Neural cell (in vitro differentiated cells): ENCODE measurements around the gene CHRNA4. TPM values are rescaled to one million over a fixed set of nuclear protein-coding genes. Genes with fewer than 3 reads are reported as not detected.

ENCODE experiments used
- H2AFZ ChIP-seq: fragments of 200-600, 300-800 bp; sonication (generic), shearing (Covaris generic); 2 replicates; pipeline ENCODE4 v1.6.0; 2014; ENCODE audit warnings: low read depth, mild to moderate bottlenecking, antibody characterized with exemption, low read length, moderate library complexity
- H3F3A ChIP-seq: fragments of 200-600 bp; shearing (Covaris generic); 2 replicates; pipeline ENCODE4 v1.6.1; 2016; ENCODE audit warnings: mild to moderate bottlenecking, moderate library complexity, mixed read lengths, antibody characterized with exemption, low read length; ENCODE audit not compliant: insufficient read depth, poor library complexity, severe bottlenecking
- H3K27ac ChIP-seq: fragments of 200-600, 300-800 bp; sonication (generic), shearing (Covaris generic); 2 replicates; pipeline ENCODE4 v1.5.1; 2014; ENCODE audit warnings: mild to moderate bottlenecking, low read length, moderate library complexity
- H3K27me3 ChIP-seq: fragments of 300-800, 200-600 bp; sonication (generic), shearing (Covaris generic); 2 replicates; pipeline ENCODE4 v1.6.0; 2014; ENCODE audit warnings: mild to moderate bottlenecking, low read depth, low read length, moderate library complexity; ENCODE audit not compliant: insufficient read depth
- H3K36me3 ChIP-seq: fragments of 300-800, 200-600 bp; sonication (generic), shearing (Covaris generic); 2 replicates; pipeline ENCODE4 v1.5.1; 2014; ENCODE audit warnings: mild to moderate bottlenecking, antibody characterized with exemption, low read length, moderate library complexity; ENCODE audit not compliant: insufficient read depth
- H3K4me2 ChIP-seq: fragments of 300-800, 200-600 bp; sonication (generic), shearing (Covaris generic); 2 replicates; pipeline ENCODE4 v1.6.0; 2014; ENCODE audit warnings: mild to moderate bottlenecking, low read length
- H3K4me3 ChIP-seq: fragments of 300-800, 200-600 bp; sonication (generic), shearing (Covaris generic); 2 replicates; pipeline ENCODE4 v1.5.1; 2014; ENCODE audit warnings: mild to moderate bottlenecking, low read length, moderate library complexity
- H3K79me2 ChIP-seq: fragments of 200-600 bp; shearing (Covaris generic); replicated peaks from 2 replicates; pipeline ENCODE4 v1.6.0; 2014; ENCODE audit warnings: mild to moderate bottlenecking, low read length, moderate library complexity; ENCODE audit not compliant: insufficient read depth
- H3K9ac ChIP-seq: fragments of 300-800, 200-600 bp; sonication (generic), shearing (Covaris generic); 2 replicates; pipeline ENCODE4 v1.6.1; 2016; ENCODE audit warnings: mild to moderate bottlenecking, low read length, mixed read lengths
- H3K9me2 ChIP-seq: fragments of 200-600 bp; shearing (Covaris generic); 2 replicates; pipeline ENCODE4 v1.6.1; 2016; ENCODE audit warnings: mild to moderate bottlenecking, low read length, mixed read lengths; ENCODE audit not compliant: insufficient read depth
- H3K9me3 ChIP-seq: fragments of 200-600, 300-800 bp; sonication (generic), shearing (Covaris generic); 2 replicates; pipeline ENCODE4 v1.6.1; 2016; ENCODE audit warnings: mild to moderate bottlenecking, mixed run types, low read length, moderate library complexity, mixed read lengths
- H4K20me1 ChIP-seq: fragments of 200-600 bp; shearing (Covaris generic); 2 replicates; pipeline ENCODE4 v1.6.1; 2016; ENCODE audit warnings: mild to moderate bottlenecking, mixed run types; ENCODE audit not compliant: insufficient read depth
- EP300 ChIP-seq: fragments of 450-650 bp; conservative IDR thresholded peaks from 2 replicates; pipeline ENCODE4 v1.6.1; 2014; ENCODE audit warnings: antibody characterized with exemption, mild to moderate bottlenecking, moderate library complexity; ENCODE audit not compliant: poor library complexity, severe bottlenecking
- EZH2 ChIP-seq: fragments of 200-600, 300-800 bp; shearing (Covaris generic), sonication (generic); IDR thresholded peaks from 2 replicates; pipeline ENCODE4 v1.6.1; 2014; ENCODE audit warnings: antibody characterized with exemption, low read length, borderline replicate concordance, mild to moderate bottlenecking; ENCODE audit not compliant: insufficient read depth, poor library complexity, severe bottlenecking
- MXI1 ChIP-seq: fragments of 450-650 bp; conservative IDR thresholded peaks from 2 replicates; pipeline ENCODE4 v1.6.1; 2014; ENCODE audit warnings: antibody characterized with exemption, mild to moderate bottlenecking; ENCODE audit not compliant: poor library complexity, severe bottlenecking
- POLR2AphosphoS5 ChIP-seq: IDR thresholded peaks from 2 replicates; pipeline ENCODE4 v1.6.1; 2012
- RAD21 ChIP-seq: fragments of 450-650 bp; conservative IDR thresholded peaks from 2 replicates; pipeline ENCODE4 v1.6.1; 2014; ENCODE audit warnings: antibody characterized with exemption, mild to moderate bottlenecking, moderate library complexity
- SMC3 ChIP-seq: fragments of 450-650 bp; conservative IDR thresholded peaks from 2 replicates; pipeline ENCODE4 v1.6.1; 2014; ENCODE audit warnings: antibody characterized with exemption, mild to moderate bottlenecking, moderate library complexity; ENCODE audit not compliant: poor library complexity
- TAF1 ChIP-seq: IDR thresholded peaks from 2 replicates; pipeline ENCODE4 v1.6.1; 2012; ENCODE audit warnings: low read depth
- polyA plus RNA-seq: library from polyadenylated mRNA; depleted of rRNA; stranded (reverse); fragments of >200 nt; gene quantifications from 2 replicates; pipeline ENCODE4 v1.2.3, GENCODE V29; 2014
- TF ChIP-seq, protein P1 (sequence below): fragments of 450-650 bp; IDR thresholded peaks from 2 replicates; pipeline ENCODE4 v1.5.1; 2014; ENCODE audit warnings: antibody characterized with exemption, mild to moderate bottlenecking, moderate library complexity; ENCODE audit not compliant: poor library complexity, severe bottlenecking
- TF ChIP-seq, protein P2 (sequence below): IDR thresholded peaks from 2 replicates; pipeline ENCODE4 v1.6.1; 2012; ENCODE audit warnings: borderline replicate concordance

CHRNA4 gene
- polyA plus RNA-seq, 1 donor from 2014 or later, result 6.8 TPM

DNA sequence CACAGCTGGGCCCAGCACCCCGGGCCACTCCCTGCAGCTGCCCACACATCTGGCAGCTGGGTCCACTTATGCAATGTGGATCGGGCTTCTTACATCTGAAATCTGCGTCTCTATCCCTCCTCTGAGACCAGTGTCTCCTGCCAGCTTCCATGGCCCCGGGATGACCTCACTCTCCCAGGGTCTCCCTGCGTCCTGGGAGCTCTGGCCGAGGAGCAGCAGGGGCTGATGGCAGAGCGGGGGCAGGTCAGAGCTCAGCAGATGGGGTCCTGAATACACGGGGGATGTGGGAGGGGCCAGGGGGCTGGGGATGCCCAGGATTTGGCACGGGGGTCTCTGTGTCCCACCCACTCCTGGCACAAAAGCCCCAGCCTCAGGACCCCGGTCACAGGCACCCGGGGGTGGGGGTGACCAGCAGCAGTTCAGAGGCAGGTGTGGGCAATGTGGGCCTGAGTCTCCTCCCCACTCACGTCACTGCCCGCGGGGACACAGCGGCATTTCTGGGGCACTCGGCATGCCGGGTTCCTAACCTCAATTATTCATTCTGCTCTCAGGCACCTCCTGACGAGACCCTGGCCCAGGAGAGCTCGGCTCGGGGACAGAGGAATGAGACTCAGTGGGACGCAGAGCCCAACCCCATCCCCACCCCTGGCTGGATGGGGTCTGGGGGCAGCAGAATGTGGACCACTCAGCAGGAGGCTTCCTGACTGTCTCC lies 16.4 kb downstream of the CHRNA4 start:
- Histone ChIP-seq H3K36me3 (no peaks in the 10 kb centered on the region), H3K9me3 (no peaks in the 10 kb centered on the region), H3K9ac (no peak overlapping the region), H3K79me2 (no peaks in the 10 kb centered on the region), H3F3A (no peaks in the 10 kb centered on the region), H2AFZ (no peak overlapping the region), H3K4me2 (no peak overlapping the region), H3K9me2 (no peaks in the 10 kb centered on the region), H4K20me1 (no peaks in the 10 kb centered on the region), H3K4me3 (no peak overlapping the region), H3K27me3 (no peaks in the 10 kb centered on the region), H3K27ac (no peak overlapping the region)
- TF ChIP-seq RAD21, result no peak
- TF ChIP-seq TAF1, result no peak
- TF ChIP-seq, protein P1, sequence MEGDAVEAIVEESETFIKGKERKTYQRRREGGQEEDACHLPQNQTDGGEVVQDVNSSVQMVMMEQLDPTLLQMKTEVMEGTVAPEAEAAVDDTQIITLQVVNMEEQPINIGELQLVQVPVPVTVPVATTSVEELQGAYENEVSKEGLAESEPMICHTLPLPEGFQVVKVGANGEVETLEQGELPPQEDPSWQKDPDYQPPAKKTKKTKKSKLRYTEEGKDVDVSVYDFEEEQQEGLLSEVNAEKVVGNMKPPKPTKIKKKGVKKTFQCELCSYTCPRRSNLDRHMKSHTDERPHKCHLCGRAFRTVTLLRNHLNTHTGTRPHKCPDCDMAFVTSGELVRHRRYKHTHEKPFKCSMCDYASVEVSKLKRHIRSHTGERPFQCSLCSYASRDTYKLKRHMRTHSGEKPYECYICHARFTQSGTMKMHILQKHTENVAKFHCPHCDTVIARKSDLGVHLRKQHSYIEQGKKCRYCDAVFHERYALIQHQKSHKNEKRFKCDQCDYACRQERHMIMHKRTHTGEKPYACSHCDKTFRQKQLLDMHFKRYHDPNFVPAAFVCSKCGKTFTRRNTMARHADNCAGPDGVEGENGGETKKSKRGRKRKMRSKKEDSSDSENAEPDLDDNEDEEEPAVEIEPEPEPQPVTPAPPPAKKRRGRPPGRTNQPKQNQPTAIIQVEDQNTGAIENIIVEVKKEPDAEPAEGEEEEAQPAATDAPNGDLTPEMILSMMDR, result no peak
- no peak for TF ChIP-seq SMC3
- TF ChIP-seq, protein P2, sequence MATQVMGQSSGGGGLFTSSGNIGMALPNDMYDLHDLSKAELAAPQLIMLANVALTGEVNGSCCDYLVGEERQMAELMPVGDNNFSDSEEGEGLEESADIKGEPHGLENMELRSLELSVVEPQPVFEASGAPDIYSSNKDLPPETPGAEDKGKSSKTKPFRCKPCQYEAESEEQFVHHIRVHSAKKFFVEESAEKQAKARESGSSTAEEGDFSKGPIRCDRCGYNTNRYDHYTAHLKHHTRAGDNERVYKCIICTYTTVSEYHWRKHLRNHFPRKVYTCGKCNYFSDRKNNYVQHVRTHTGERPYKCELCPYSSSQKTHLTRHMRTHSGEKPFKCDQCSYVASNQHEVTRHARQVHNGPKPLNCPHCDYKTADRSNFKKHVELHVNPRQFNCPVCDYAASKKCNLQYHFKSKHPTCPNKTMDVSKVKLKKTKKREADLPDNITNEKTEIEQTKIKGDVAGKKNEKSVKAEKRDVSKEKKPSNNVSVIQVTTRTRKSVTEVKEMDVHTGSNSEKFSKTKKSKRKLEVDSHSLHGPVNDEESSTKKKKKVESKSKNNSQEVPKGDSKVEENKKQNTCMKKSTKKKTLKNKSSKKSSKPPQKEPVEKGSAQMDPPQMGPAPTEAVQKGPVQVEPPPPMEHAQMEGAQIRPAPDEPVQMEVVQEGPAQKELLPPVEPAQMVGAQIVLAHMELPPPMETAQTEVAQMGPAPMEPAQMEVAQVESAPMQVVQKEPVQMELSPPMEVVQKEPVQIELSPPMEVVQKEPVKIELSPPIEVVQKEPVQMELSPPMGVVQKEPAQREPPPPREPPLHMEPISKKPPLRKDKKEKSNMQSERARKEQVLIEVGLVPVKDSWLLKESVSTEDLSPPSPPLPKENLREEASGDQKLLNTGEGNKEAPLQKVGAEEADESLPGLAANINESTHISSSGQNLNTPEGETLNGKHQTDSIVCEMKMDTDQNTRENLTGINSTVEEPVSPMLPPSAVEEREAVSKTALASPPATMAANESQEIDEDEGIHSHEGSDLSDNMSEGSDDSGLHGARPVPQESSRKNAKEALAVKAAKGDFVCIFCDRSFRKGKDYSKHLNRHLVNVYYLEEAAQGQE, result no peak
- no peak for TF ChIP-seq POLR2AphosphoS5
- no peak for TF ChIP-seq EZH2
- TF ChIP-seq EP300, result no peak
- no peak for TF ChIP-seq MXI1

DNA sequence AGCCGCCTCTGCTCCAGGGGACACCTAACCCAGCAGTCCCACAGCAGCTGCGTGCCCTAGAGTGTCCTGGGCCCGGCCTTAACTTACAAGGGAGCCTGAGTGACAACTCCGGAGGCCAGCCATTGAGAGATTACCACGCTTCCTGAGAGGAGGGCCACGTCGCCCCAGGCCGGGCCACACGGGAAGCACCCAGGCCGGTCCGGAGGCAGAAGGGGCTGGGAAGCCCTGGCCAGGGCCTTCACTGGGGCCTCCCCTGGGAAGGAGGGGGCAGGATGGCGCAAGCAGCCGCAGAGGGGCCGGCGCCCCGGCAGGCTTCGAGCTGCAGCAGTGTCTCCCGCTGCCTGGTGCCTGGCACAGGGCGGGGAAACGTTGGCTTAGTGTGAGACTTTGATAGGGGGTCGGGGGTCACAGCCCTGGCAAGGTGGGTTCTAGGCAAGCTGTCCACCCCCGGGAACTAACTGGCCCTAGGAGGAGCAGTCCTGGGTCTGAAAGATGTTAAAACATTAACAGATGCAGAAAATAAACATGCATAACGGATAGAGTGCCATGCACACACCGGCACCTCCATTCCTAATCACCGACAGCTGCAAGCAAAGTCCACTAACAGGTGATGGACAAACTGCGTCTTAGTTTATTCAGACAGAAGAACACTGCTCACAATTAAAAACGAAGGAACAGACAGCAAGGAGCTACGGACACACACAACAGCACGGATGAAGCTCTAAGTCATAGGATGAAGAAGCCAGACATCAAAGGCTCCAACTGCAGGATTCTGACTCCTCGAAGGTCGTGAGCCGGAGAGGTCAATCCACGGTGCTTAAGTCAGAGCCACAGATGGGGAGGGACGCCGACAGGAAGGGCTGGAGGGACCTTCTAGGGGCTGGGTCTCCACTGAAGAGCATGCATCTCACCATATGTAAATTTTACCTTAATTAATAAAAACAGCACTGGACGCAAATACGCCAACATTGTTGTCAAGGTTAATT lies 17.4 kb downstream of the CHRNA4 start:
- H3F3A ChIP-seq, result no peaks in the 10 kb centered on the region
- no peak overlapping the region for H3K9ac ChIP-seq
- no peaks in the 10 kb centered on the region for H3K27me3 ChIP-seq
- H3K4me2 ChIP-seq, result no peak overlapping the region
- TF ChIP-seq SMC3 (no peak), MXI1 (no peak), TAF1 (no peak), RAD21 (no peak), EZH2 (no peak), EP300 (no peak), POLR2AphosphoS5 (no peak)
- TF ChIP-seq, protein P2, result no peak
- TF ChIP-seq, protein P1, result no peak
- H3K36me3 ChIP-seq, result no peaks in the 10 kb centered on the region
- no peaks in the 10 kb centered on the region for H3K9me2 ChIP-seq
- no peaks in the 10 kb centered on the region for H3K9me3 ChIP-seq
- H3K27ac ChIP-seq, result no peak overlapping the region
- no peak overlapping the region for H2AFZ ChIP-seq
- H3K79me2 ChIP-seq, result no peaks in the 10 kb centered on the region
- no peaks in the 10 kb centered on the region for H4K20me1 ChIP-seq
- no peak overlapping the region for H3K4me3 ChIP-seq
